Loucy (cell line): Measurements from ENCODE around the gene TXNDC17.

Experiments used
- CTCF ChIP-seq: fragments of 200-600 bp; sonication (generic); conservative IDR thresholded peaks from 2 replicates; pipeline ENCODE4 v1.5.1; 2014; ENCODE audit warnings: mild to moderate bottlenecking, antibody characterized with exemption, low read length
- EZH2phosphoT487 ChIP-seq: fragments of 200-600 bp; IDR thresholded peaks from 2 replicates; pipeline ENCODE4 v1.6.1; 2018; ENCODE audit warnings: antibody characterized with exemption, mild to moderate bottlenecking, moderate library complexity, borderline replicate concordance

GRCh38 chr17:6686026-6686425, 45.2 kb downstream of the TXNDC17 start:
- TF ChIP-seq EZH2phosphoT487 (no peak), CTCF (no peak)
